Tibial nerve (tissue), 4 donors: ENCODE data around the gene TRIM29. TPM values are rescaled to one million over a fixed set of nuclear protein-coding genes. Genes with fewer than 3 reads are reported as not detected.
"Not testable (repeated sequence)": the region's sequence is repeated elsewhere in the genome, so short reads cannot be mapped to it uniquely, and the experiment has no call there.

Experiments used
- DNase-seq, 2 donors: peaks; one replicate each; pipeline ENCODE4 v3.0.0-alpha.2; 2019; ENCODE audit warnings: low spot score in 2 of 2
- H3K27ac ChIP-seq, 4 donors: fragments of 200-600 bp; sonication (generic) in 3 of 4; one replicate each; pipeline ENCODE4 v1.5.1; 2017 to 2019; ENCODE audit warnings: mild to moderate bottlenecking in 1 of 4
- H3K27me3 ChIP-seq, 2 donors: fragments of 200-600 bp; sonication (generic) in 1 of 2; one replicate each; pipeline versions ENCODE4 v1.5.1 to v1.6.0; 2017 to 2019
- H3K36me3 ChIP-seq, 3 donors: fragments of 200-600 bp; sonication (generic); one replicate each; pipeline ENCODE4 v1.5.1; 2018 to 2019
- H3K4me1 ChIP-seq, 4 donors: fragments of 200-600 bp; sonication (generic) in 3 of 4; one replicate each; pipeline ENCODE4 v1.5.1; 2017 to 2019
- H3K4me3 ChIP-seq, 4 donors: fragments of 200-600 bp; sonication (generic) in 3 of 4; one replicate each; pipeline ENCODE4 v1.5.1; 2017 to 2019; ENCODE audit warnings: mild to moderate bottlenecking in 1 of 4, moderate library complexity in 1 of 4
- H3K9me3 ChIP-seq, 4 donors: fragments of 200-600 bp; sonication (generic) in 3 of 4; one replicate each; pipeline ENCODE4 v1.5.1; 2017 to 2019
- EP300 ChIP-seq, 2 donors: sonication (generic); formaldehyde crosslinking; IDR thresholded peaks; one replicate each; pipeline ENCODE4 v1.6.1; 2017; ENCODE audit warnings: antibody characterized with exemption in 2 of 2, mild to moderate bottlenecking in 1 of 2
- POLR2A ChIP-seq, 2 donors: fragments of 450-650 bp; IDR thresholded peaks; one replicate each; pipeline ENCODE4 v1.6.1; 2017; ENCODE audit warnings: antibody characterized with exemption in 2 of 2, mild to moderate bottlenecking in 2 of 2, moderate library complexity in 2 of 2
- WGBS, 2 donors: methylation state at CpG; one replicate each; pipeline ENCODE4 v1.1.5; 2018; 5-methylcytosine and 5-hydroxymethylcytosine counted together
- total RNA-seq, 4 donors: library from RNA; depleted of rRNA; stranded (reverse); fragments of >200 nt; gene quantifications; one replicate each; pipeline ENCODE4 v1.1.0, GENCODE V29; 2016
- TF ChIP-seq, protein P1 (sequence below), 5 experiments: fragments of 200-600 bp in 3 of 5; fragments of 450-650 bp in 2 of 5; sonication (generic) in 3 of 5; IDR thresholded peaks; one replicate each; pipeline ENCODE4 v1.5.1; 2016 to 2019; ENCODE audit warnings: antibody characterized with exemption in 5 of 5, mild to moderate bottlenecking in 3 of 5, moderate library complexity in 2 of 5

Gene TRIM29
- total RNA-seq, 4 donors from 2014 or later: 2.4 to 64.9 (median 40.7) TPM

DNA sequence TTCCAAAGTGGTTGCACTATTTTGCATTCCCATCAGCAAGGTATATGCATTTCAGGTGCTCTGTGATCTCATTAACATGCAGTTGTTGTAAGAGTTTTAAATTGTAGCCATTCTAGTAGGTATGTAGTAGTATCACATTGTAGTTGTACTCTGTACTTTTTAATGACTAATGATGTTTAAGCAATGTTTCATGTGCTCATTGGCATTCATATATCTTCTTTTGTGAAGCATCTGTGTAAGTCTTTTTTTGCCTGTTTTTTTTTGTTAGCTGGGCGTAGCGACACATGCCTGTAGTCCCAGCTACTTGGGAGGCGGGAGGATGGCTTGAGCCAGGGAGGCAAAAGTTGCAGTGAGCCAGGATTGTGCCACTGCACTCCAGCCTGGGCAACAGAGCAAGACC, 11.3 kb upstream of the TRIM29 start:
- no peaks in the 10 kb centered on the region for H3K9me3 ChIP-seq
- 84 to 85% methylated on average over 3 of the region's 3 CpGs for WGBS, 2 donors
- H3K27me3 ChIP-seq: peaks cover 0 to 45% of the 10 kb centered on the region in 2 donors
- no peak overlapping the region for H3K27ac ChIP-seq
- TF ChIP-seq EP300 (IDR thresholded peaks at IDR 0.05) (no peak), POLR2A (IDR thresholded peaks at IDR 0.05) (no peak)
- TF ChIP-seq, protein P1, sequence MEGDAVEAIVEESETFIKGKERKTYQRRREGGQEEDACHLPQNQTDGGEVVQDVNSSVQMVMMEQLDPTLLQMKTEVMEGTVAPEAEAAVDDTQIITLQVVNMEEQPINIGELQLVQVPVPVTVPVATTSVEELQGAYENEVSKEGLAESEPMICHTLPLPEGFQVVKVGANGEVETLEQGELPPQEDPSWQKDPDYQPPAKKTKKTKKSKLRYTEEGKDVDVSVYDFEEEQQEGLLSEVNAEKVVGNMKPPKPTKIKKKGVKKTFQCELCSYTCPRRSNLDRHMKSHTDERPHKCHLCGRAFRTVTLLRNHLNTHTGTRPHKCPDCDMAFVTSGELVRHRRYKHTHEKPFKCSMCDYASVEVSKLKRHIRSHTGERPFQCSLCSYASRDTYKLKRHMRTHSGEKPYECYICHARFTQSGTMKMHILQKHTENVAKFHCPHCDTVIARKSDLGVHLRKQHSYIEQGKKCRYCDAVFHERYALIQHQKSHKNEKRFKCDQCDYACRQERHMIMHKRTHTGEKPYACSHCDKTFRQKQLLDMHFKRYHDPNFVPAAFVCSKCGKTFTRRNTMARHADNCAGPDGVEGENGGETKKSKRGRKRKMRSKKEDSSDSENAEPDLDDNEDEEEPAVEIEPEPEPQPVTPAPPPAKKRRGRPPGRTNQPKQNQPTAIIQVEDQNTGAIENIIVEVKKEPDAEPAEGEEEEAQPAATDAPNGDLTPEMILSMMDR (IDR thresholded peaks at IDR 0.05): no peak
- no peak overlapping the region for H3K4me3 ChIP-seq
- H3K36me3 ChIP-seq: no peaks in the 10 kb centered on the region
- no peak for DNase-seq
- no peaks in the 10 kb centered on the region for H3K4me1 ChIP-seq

DNA sequence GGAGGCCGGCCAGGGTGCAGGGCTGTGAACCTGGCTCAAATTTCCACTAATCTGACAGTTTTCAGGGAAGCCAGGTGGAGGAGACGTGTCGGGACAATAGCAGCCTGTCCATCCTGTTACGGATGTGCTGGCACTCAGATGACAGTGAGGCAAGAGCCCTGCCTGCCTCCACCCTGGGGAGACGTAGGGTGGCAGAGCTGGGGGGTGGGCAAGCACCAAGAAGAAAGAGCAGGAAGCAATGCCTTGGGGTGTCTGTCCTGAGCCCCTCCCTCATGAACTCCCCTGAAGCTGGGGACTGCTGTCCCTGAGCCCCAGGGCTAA, 10.0 kb upstream of the TRIM29 start:
- Histone ChIP-seq H3K4me3 (no peak overlapping the region), H3K9me3 (no peaks in the 10 kb centered on the region), H3K27me3 (peaks cover 0 to 57% of the 10 kb centered on the region in 2 donors), H3K4me1 (no peaks in the 10 kb centered on the region), H3K36me3 (no peaks in the 10 kb centered on the region), H3K27ac (no peak overlapping the region)
- 65 to 71% methylated on average over 5 of the region's 5 CpGs for WGBS, 2 donors
- DNase-seq: no peak
- TF ChIP-seq POLR2A (IDR thresholded peaks at IDR 0.05) (no peak), EP300 (IDR thresholded peaks at IDR 0.05) (no peak)
- TF ChIP-seq, protein P1 (IDR thresholded peaks at IDR 0.05): no peak

DNA sequence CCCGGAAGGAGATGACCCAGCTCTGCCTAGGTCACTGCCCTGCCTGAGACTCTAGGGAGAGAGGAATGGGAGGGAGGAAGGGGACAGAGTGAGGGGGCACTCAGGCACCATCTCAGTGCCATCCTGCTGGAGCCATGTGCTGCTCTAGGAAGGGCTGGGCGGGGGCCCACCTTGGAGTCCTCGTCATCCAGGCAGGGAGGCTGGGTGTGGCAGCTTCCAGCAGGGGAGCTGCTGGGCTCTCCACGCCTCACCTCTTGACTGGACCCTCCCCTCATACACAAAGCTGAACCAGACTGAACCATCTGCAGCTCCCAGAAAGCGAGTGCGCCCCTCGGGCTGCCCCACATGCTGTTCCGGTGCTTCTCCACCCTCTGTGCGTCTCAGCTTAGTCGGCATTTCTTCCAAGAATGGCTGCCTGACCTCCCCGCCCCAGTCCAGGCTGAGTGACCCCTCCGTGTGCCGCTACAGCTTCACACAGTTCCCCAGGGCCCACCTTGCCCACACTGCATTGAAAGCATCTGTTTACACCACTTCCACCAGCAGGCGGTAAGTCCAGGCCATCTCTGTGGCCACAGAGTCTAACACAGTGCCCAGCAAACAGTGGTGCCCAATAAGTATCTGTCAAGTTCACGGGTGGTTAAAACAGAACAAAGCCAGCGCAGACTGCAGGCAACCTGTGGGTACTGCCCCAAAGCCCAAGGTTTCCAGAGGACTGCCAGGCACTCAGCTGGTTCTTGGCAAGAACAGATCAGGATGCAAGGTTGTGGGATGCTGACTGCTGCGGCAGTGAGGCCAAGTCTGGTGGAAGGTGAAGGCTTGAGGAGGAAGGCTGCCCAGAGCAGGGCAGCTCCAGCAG, 9.4 kb upstream of the TRIM29 start:
- peaks cover 0 to 58% of the 10 kb centered on the region in 2 donors for H3K27me3 ChIP-seq
- no peaks in the 10 kb centered on the region for H3K4me1 ChIP-seq
- peak overlapping the region in 1 of 4 donors; percentile 51 for H3K27ac ChIP-seq
- no peak for DNase-seq
- H3K36me3 ChIP-seq: no peaks in the 10 kb centered on the region
- no peaks in the 10 kb centered on the region for H3K9me3 ChIP-seq
- H3K4me3 ChIP-seq: no peak overlapping the region
- TF ChIP-seq, protein P1 (IDR thresholded peaks at IDR 0.05): no peak
- TF ChIP-seq POLR2A (IDR thresholded peaks at IDR 0.05) (no peak), EP300 (IDR thresholded peaks at IDR 0.05) (no peak)
- 62 to 63% methylated on average over 14 to 17 of the region's 17 CpGs for WGBS, 2 donors

DNA sequence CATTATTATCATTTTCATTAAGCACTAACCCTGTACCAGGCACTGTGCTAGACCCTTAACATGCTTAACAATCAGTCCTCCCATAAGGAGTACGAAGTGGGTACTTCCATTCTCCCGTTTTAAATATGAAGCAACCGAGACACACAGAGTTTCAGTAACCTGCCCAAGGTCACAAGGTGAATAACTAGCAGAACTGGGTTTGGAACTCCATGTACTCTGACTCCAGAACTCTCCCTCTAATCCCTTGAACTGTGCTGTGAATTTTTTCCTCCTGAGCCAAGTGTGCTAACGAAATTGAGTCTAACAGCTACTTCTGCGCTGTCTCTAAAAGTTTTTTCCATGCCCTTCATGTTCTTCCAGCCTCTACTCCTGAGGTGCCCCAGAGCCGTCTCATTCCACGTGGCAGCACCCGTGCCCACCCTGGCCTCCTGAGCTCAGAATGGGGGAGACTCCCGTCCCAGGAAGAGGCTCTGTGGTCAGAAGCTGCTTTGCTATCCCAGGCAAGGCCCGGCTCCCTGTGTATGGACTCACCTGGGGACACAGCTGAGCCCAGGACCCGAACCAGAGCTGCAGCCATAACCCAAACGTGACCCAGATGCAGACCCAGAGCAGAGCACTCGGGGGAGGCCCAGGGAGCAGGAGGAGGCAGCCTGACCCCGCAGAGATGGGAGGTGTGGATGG, 8.6 kb upstream of the TRIM29 start:
- Histone ChIP-seq H3K36me3 (no peaks in the 10 kb centered on the region), H3K4me3 (no peak overlapping the region), H3K27me3 (peaks cover 0 to 58% of the 10 kb centered on the region in 2 donors), H3K9me3 (no peaks in the 10 kb centered on the region), H3K27ac (peak overlapping the region in 1 of 4 donors; percentile 51), H3K4me1 (no peaks in the 10 kb centered on the region)
- WGBS, 2 donors: 73 to 77% methylated on average over 13 to 14 of the region's 14 CpGs
- DNase-seq: no peak
- TF ChIP-seq EP300 (IDR thresholded peaks at IDR 0.05): peak in 1 of 2 donors; percentile 15
- TF ChIP-seq, protein P1 (IDR thresholded peaks at IDR 0.05): no peak

DNA sequence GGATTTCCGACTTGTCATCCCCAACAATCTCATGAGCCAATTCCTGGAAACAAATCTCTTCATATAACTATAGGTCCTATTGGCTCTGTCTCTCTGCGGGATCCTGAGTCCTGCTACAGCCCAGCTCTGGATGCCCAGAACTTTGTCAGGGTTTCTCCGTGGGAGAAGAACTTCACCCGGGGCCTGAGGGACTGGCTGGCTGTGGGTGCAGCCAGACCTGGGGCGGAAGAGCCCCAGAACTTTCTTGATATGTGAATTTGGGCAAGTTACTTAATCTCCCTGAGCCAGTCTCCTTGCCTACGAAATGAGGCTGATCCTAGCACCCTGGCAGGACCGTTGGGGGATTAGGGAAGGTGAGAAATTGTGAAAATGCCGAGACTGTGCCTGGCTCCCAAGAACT, 6.6 kb upstream of the TRIM29 start:
- TF ChIP-seq EP300 (IDR thresholded peaks at IDR 0.05): no peak
- TF ChIP-seq POLR2A (IDR thresholded peaks at IDR 0.05): no peak
- TF ChIP-seq, protein P1 (IDR thresholded peaks at IDR 0.05): no peak
- Histone ChIP-seq H3K27ac (no peak overlapping the region), H3K36me3 (no peaks in the 10 kb centered on the region), H3K4me1 (no peaks in the 10 kb centered on the region), H3K4me3 (no peak overlapping the region), H3K9me3 (no peaks in the 10 kb centered on the region), H3K27me3 (peaks cover 0 to 62% of the 10 kb centered on the region in 2 donors)
- WGBS, 2 donors: 70 to 74% methylated on average over 8 of the region's 8 CpGs
- no peak for DNase-seq

DNA sequence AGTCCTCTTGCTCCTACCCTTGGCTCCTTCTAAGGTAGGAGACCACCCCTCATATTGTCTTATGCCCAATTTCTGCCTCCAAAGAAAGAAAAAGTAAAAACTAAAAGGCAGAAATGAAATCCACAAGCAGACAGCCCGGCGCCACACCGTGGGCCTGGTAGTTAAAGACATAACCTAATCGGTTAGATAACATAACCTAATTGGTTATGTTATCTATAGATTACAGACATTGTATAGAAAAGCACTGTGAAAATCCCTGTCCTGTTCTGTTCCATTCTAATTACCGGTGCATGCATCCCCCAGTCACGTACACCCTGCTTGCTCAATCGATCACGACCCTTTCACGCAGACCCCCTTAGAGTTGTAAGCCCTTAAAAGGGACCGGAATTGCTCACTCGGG, 5.6 kb upstream of the TRIM29 start:
- 79 to 83% methylated on average over 11 of the region's 11 CpGs for WGBS, 2 donors

More for the DNA sequence above, 5.6 kb upstream of the TRIM29 start:
- H3K4me3 ChIP-seq, H3K9me3 ChIP-seq, H3K36me3 ChIP-seq, H3K27ac ChIP-seq, H3K4me1 ChIP-seq, DNase-seq: not testable (repeated sequence)
- H3K27me3 ChIP-seq: peaks cover 0 to 64% of the 10 kb centered on the region in 2 donors
